ENCODE data around the gene SYNJ2.

SYNJ2 gene

GRCh38 chr6:158030380-158031300, 49.0 kb downstream of the SYNJ2 start:
- DNase-seq: no peak

DNA sequence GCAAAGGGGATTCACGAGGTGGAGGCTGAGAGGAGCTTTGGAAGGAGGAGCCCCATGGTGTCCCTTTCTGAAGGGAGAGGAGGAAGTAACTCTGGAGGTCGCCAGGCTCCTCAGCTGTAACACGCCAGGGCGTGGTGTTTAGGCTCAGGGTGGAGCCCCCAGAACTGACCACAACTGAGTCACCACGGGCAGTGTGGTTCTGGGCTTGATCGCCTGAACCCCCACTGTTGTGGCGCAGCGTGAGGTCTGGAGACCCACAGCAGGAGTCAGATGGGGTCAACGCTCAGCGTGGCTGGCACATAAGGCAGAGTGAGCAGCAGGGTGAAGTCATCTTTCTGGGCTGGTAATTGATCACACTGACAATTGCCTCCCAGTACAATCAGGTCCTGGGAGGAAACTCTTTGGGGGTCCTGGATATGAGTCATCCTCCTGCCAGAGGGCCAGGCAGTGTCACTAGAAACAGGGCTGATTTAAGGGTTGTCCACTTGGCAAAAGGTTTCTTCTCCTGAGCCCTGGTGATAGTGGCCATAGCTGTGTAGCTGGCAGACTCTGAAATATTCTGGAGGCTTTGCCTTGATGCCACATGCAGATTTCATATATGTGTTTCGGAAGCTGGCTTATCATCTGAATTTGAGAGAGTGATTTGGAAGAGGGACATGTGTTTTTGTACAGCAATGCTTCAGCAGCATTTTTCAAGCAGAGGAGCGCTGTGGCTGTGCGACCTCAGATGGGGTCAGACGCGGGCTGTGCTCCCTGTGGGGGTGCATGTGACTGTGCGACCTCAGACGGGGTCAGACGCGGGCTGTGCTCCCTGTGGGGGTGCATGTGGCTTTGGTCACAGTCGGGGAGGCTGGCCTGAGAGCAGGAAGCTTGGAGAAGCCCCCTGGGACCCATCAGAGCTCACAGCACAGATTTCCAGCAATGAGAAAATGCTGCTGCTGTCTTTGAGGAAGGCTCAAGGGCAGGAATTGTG, 50.0 kb downstream of the SYNJ2 start:
- peak; percentile 53 for DNase-seq

DNA sequence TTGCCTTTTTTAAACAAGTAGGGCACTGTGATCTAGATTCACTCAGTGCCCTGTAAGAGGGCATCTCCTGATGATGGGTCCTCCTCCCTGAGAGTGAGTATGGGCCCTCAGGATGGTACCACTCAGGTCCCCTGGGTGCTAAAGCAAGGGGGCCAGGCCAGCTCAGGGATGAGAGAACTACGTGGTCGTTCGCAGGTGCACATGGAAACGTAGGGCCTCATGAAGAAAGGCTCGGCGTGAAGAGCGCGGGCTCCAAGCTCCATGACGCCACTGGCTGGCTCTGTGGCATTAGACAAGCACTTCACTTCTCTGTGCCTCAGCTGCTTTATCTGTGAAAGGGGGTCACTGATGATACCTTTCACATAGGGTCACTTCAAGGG, 50.7 kb downstream of the SYNJ2 start:
- no peak for DNase-seq

- DNase-seq: no peak
Observed at GRCh38 chr6:158033077-158033750, 51.6 kb downstream of the SYNJ2 start.

- DNase-seq: no peak
Observed at GRCh38 chr6:158033751-158034702, 52.4 kb downstream of the SYNJ2 start.

DNA sequence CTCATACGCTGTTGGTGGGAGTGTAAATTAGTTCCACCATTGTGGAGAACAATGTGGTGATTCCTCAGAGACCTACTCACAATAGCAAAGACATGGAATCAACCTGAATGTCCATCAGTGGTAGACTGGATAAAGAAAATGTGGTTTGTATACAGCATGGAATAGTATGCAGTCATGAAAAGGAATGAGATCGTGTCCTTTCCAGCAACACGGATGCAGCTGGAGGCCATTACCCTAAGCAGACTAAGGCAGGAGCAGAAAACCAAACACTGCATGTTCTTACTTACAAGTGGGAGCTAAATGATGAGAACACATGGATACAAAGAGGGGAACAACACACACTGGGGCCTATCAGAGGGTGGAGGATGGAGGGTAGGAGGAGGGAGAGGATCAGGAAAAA, 54.6 kb downstream of the SYNJ2 start:
- no peak for DNase-seq

DNA sequence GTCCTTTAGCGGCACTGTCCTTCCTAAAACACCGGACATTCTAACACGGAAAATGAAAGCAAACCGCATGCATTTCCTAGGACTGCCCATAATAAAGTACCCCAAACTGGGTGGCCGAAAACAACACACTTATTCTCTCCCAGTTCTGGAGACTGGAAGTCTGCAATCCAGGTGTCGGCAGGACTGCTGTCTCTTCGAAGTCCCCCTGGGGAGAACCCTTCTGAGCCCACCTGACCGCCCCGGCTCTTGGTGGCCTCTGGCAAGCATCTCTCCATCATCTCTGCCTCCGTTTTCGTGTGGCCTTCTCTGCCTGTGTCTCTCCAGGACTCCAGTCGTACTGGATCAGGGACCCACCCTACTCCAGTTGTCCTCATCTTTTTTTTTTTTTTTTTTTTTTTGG, 55.4 kb downstream of the SYNJ2 start:
- DNase-seq: no peak

- DNase-seq: no peak
Observed at GRCh38 chr6:158037771-158038170, 56.1 kb downstream of the SYNJ2 start.

DNA sequence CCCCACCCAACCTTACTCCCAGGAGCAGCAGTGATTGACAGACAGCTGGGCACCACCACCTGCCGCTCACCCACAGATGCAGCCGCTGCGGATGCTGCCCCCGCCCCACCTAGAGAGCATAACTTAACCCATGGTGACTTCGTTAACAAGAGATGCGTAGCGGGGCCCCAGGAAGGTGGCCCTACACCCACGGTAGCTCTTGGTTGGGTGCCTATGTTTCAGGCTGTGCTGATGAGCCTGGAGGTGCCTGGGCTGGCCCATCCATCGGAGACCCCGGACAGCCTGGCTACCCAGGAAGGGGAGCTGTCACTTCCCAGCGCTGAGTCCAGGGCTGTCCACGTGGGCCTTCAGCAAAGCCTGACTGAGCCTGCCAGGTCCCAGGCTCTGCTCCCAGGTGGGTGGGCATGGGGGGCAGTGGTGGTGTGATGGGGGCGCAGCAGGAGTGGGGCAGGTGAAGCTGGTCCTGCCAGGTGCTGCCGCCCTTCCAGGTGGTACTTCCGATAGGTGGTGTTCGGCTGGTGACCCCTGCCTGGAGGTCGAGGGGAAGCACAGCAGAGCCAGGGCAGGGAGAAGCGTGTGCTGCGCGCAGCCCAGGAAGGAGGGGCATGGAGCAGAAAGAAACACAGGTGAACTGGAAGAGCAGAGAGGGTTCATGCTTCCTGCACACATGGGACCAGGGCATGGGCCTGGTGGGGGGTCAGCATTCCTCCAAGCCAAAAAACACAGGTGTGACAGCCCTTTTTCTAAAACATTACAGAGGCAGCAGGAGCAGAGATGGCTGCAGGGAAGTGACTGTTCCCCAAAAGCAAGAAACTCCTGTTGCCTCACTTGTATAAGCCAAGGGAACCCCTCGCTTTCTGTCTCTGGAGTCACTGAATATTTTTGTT, 56.9 kb downstream of the SYNJ2 start:
- no peak for DNase-seq

- DNase-seq: no peak
Observed at GRCh38 chr6:158039178-158039557, 57.5 kb downstream of the SYNJ2 start.

GRCh38 chr6:158039571-158040050, 57.9 kb downstream of the SYNJ2 start:
- DNase-seq: no peak

GRCh38 chr6:158040051-158040803, 58.6 kb downstream of the SYNJ2 start:
- no peak for DNase-seq

DNA sequence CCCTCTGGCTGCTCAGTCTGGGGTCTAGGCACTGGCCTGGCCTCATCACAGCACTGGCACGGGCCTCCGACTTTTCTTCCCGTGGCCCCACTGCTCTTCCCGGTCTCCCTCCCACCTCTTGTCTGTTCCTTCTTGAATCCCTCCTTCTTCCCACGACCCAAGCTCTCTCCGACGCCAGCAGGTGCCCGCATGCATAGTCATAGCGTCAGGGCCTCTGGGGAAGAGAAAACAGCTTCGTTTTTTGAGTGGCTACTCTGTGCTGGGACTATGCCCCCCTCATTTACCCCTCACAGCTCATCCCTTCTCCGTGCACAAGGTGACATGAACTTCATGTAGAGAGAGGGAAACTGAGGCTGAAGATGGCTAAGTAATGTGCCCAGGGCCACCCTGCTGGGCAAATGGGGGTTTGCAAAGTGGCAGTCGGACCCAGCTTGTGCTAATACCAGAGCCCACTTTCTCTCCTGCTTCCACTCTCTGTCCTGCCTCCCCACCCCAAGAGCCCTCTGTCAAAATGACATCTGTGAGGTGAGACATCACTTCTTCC, 59.2 kb downstream of the SYNJ2 start:
- DNase-seq: no peak

DNA sequence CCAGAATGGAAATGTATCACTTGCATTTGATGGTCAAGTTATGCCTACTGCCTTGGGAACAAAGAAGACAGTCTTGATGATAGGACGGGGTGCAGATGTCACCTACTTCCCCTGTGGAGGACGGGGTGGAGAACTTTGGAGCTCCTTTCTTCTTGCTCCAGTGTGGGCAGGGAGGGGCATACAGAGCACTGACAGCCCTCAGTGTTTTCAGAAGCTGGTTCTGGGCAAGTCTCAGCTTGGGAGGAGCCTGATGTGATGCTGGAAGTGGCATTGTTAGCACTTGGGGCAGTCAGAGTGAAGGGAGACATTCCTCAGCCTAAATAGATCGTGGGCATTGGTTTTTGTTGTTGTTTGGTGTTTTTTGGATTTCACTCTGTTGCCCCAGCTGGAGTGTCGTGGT, 59.7 kb downstream of the SYNJ2 start:
- DNase-seq: no peak

DNA sequence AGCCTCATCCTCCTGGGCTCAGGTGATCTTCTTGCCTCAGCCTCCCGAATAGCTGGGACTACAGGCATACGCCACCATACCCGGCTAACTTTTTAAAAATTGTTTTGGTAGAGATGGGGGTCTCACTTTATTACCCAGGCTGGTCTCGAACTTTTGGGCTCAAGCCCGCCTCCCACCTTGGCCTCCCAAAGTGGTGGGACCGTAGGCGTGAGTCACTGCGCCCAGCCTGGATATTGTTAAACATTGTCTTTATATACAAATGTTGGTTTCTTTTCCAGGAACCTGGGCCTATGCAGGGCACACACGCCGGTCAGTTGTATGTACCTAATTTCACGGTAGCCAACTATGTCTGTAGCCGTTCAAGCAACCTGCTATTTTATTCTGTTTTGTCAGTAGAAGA, 60.1 kb downstream of the SYNJ2 start:
- no peak for DNase-seq

DNA sequence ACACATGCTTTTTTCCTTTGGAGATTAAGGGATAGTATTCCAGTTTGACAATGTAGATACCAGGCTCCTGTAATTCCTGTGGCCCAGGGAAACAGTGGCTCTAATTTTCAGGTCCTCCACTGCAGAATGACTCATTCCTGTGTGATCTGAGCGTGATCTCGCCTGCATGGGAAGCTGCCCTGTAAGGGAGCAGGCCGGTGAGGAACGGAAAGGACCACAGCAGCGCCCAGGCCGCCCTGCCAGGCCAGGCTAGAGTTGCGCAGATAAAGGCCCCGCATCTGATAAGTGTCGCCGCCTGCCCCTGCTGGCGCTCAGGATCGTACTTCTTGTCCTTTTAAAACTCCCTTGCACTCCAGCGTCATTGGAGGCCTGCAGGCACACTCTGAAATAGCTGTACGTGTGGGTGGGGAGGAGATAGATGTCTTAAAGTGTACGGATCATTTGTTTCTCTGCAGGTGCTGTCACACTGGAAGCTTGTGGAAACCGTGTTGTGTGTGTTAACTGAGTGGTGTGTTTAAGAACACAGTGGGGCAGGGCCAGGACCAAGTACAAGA, 60.7 kb downstream of the SYNJ2 start:
- no peak for DNase-seq

- DNase-seq: no peak
Observed at GRCh38 chr6:158043008-158043407, 61.3 kb downstream of the SYNJ2 start.

DNA sequence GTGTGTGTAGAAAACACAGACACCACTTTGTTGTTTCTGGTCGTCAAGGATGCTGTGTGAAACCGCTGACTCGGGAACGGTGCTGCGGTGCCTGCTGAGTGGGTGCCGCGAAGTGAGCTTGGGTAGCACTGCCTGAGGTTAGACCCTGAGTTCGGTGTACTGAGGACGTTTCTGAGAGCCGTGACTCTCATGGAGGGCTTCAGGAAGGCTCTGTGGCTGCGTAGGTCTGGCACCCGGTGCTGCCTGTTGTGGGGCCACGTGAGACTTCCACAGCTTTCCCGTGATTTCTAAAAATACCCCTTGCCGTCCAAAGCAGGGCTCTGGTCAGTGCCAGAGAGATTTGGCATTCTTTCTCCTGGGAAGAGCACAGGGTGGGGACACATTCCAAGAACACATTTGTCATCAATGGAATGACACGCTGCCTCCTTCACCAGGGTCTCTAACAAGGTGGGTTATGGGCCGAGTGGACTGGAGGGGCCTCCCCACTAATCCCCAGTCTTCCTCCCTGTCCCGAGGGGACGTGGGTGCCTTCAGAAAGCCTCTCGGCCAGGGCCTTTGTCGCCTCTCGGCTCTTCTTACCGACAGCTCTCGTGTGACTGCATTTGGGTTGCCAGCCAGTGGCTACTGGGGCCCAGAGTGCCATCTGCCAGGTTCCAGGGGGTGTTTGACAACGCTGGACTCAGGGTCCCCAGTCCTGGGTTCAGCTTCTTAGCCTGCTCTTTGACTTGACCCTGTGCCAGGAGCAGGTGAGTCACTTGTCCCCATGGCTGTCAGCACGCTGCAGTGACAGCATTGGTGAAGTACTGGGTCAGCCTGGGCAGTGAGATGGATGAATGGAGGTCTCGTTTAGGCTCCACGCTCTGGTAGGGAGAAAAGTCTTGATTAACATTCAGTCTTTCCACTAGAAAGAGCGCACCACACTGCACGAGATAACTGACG, 62.2 kb downstream of the SYNJ2 start:
- DNase-seq: no peak
